Smooth muscle cell of the brain vasculature (primary cell): ENCODE results near the gene CHST15.
"Not testable (repeated sequence)": the region's sequence is repeated elsewhere in the genome, so short reads cannot be mapped to it uniquely, and the experiment has no call there.

Experiments used
- DNase-seq: peaks from one replicate; pipeline ENCODE4 v3.0.0-alpha.2; 2012; ENCODE audit warnings: low read depth, low spot score

CHST15 gene

DNA sequence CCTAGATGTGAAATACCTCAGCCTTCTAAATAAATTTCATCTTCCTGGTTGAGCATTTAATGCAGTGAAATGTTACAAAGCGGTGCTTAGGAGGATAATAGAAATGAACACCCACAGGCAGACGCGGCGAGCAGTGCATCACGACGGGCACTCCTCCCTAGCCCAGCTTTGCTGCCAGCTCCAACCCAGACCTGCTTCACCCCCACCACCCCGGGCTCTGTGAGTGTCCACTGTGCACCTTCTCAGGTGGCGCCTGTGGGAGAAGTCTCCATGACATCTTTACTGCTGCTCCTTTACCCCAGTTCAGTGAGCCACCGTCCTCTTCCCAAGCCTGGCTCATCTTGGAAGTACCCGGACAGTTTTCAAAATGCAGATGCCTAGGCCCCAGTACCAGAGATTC is 5.2 kb upstream of the CHST15 start:
- DNase-seq: no peak

- no peak for DNase-seq
Measured at GRCh38 chr10:124097883-124098282, 4.5 kb upstream of the CHST15 start.

DNA sequence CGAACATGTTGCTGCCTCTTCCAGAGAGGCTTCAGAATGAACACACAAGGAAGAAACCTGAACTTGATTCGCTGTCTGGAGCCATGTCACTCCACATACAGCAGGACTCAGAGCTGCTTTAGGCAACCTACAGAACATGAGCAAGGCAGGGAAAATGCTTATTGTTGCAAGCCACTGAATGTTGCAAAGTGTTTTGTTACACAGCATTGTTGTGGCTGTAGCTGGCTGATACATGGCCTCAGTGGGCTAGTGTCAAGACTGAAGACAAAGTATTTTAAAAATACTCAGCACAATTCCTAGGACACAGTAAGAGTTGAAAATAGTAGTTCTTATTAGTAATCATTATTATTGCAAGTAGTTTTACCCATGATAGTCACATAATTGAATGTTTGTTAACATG is 3.1 kb upstream of the CHST15 start:
- no peak for DNase-seq

DNA sequence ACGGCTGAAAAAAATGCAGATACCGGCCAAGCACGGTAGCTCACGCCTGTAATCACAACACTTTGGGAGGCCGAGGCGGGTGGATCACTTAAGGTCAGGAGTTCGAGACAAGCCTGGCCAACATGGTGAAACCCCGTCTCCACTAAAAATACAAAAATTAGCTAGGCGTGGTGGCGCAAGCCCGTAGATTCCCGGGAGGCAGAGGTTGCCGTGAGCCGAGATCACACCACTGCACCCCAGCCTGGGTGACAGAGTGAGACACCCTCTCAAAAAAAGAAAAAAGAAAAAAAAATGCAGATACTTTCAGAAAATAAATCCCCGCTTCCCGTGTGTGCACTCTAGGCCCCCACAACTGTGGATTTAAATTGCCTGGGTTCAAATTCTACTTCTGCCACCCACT is 2.4 kb upstream of the CHST15 start:
- not testable (repeated sequence) for DNase-seq

DNA sequence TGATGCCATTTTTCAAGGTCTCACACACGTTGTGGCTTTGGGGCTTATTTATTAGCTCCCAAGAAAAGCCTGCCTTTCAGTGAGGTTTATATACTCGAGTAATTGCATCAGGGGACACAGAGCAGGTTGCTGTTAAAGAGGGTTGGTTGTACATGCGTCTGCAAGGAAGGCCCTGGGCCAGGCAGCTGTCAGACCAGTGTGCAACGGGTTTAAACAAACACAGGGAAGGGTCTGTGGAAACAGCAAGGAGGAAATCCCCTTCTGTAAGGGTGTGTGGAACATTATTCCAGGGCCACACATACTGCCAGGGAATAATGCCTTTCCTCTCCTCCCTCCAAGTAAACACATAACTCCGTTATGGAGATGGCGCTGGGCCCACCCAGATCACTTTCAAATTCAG is 1.7 kb upstream of the CHST15 start:
- DNase-seq: no peak

DNA sequence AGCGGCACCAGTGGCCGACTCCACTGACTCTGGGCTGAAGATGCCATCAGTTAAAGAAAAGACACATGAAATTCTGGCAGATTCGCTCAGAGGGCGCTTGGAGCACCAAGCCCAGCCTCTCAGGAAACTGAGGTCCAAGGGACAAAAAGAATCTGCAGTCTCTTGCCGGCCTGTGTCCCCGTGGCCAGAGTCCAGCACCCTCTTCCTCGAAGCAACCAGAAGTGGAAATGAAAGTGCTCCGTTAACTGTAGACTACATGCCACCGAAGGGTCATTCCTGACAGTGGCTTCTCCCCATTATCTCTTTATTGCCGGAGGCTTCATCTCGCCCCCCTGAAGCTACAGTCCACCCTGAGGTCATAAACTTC is 1.0 kb upstream of the CHST15 start:
- DNase-seq: no peak

- DNase-seq: not testable (repeated sequence)
Measured at GRCh38 chr10:124093774-124094418, 498 bp upstream of the CHST15 start.

DNA sequence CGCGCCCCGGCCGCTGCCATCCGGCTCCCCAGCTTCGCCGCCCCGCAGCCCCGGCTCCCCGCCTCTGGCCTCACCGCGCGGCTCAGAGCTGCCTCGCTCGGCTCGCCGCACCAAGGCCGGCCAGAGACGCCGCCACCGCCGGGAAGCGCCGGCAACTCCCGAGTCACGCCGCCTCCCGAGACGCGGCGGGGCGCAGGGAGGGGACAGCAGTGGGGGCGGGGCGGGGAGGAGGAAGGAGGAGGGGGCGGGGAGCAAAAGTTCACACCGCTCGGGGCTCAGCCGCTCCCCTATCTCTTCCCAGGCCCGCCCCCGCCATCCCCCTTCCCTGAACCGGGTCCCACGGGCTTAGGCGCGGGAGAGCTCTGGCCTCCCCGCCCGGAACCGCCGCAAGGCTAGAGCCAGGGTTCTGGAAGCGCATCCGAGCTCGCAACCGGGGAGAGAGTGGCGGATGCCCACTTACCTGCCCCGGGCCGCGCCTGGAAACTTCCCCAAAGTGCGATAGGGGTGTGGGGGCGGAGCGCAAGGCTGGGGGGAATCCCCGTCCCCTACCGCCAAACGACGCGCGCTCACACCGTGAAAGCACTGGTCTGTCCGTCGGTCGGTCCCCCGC is 1.0 kb downstream of the CHST15 start:
- DNase-seq: no peak

- DNase-seq: no peak
Measured at GRCh38 chr10:124091646-124092249, 1.6 kb downstream of the CHST15 start.

DNA sequence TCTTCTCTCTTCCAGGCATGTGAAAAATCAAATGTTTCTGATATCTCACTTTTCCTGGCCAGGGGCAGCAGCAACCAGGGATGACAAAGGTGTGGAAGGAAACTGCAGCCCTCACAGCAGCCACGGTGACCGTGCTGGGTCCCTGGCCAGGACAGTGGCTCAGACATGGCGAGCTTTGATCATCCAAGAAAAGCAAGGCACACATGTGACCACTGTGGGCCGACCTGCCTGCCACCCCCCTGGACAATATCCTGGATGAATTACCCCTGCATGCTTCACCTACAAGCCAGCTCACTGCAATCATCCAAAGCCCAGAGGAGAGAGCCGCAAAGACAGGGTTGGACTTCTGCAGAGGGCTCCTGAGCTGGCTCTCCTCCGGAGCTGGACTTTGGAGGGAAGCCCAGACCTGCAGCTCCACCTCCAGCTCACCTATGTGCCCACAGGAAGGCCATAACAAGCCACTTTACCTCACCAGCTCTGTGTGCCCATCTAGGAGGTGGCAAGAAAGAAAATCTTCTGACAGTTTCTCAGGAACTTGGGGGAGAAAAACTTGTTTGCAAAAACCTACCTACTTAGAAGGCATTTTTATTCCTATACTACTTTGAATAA is 2.7 kb downstream of the CHST15 start:
- no peak for DNase-seq

DNA sequence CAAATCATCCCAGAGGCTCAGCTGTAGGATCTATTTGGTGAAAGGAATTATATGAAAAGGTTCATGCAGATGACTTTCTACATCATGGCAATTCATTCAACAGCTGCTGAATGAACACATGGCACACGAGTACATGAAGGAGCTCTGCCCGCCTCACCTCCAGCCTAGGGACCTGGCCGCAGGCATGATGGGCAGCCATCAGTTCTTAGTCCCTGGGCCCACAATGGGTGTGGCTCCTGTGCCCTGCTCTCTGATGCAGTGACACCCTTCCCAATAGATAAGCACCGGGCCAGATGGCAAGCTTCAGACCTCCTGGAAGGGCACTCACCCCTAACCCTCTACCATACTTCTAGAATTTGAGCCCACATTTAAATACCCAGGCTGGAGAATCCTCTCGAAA is 3.5 kb downstream of the CHST15 start:
- no peak for DNase-seq

- no peak for DNase-seq
Measured at GRCh38 chr10:124088915-124089314, 4.5 kb downstream of the CHST15 start.

DNA sequence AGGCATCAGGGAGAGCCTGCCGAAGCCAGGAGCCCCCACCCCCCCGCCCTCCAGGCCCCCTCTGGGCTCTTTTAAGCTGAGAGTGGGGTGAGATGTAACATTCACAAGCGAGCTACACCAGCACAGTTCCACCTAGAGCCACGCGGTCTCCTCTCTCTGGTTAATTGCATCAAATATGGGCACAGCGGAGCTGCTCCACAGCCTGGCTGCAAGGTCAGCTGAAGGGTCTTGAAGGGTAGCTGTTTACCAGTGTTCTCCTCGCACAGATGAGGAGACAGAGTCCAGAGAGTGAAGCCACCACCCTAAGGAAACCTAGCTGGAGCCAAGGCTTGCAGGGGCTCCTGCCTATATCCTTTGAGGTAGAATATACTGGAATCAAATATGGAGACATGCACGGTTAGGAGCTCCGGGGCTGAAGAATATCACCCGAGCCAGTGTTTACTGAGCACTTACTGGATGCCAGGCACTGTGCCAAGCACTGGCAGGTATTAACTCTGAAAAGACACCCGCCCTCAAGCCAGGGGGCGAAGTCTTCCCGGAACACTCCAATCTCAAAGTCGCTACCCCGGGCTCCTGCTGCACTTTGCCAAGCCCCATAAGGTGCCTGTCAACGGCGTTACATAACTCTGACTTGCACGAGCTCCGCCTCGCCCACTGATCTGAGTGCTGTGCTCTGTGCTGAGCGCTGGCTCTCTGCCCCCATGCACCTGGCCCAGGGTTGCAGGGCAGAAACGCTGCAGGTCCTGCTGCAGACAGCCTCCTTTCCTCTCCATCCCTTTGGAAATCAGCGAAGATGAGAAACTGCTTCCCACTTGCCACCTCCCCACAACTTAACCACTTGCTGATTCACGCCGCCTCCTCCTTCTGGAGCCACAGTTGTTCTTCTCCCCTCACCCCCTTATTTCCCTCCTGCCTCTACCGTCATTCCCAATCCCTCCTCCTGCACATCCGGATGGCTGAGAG is 5.4 kb downstream of the CHST15 start:
- no peak for DNase-seq

GRCh38 chr10:124086787-124087671 is 6.4 kb downstream of the CHST15 start:
- no peak for DNase-seq

GRCh38 chr10:124086097-124086710 is 7.2 kb downstream of the CHST15 start:
- no peak for DNase-seq

DNA sequence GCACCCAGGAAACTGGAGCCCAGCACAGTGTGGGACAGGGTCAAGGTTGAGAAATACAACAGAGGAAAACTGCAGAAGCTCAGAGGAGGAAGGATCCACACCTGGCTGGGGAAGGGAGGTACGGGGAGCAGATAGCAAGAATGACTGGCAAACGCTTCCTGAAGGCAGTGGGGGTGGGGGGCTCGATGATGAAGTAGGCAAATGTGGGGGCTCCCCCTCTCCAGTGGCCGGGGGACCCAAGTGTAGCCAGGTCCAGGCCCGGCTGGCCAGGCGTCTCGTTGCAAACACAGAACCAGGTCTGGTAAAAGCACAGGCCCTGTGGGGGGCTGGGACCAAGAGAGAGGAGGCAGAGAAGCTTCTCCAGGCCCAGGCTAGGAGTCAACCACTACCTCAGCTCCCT is 7.7 kb downstream of the CHST15 start:
- DNase-seq: no peak

DNA sequence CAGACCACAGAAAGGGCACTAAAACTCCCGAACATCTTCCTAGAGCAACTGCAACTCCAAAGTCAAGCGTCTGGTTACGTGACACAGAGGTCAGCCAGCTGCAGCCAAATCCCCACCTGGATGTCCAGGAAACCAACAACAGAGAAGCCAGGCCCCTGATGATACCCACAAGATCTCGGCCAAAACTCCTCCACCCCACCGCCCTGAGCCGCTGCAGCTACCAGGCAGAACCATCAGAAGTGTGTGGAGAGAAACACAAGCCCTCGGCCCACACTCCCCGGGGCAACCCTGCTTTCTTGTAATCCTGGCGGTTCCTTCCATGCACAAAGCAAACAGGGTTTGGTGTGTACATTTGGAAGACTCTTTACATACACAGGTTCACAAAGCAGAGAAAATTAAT is 8.7 kb downstream of the CHST15 start:
- DNase-seq: no peak

- DNase-seq: no peak
Measured at GRCh38 chr10:124083740-124084397, 9.5 kb downstream of the CHST15 start.

GRCh38 chr10:124083047-124083739 is 10.2 kb downstream of the CHST15 start:
- no peak for DNase-seq
